Calu3 (cell line): ENCODE results near the gene SLC16A13. TPM values are rescaled to one million over a fixed set of nuclear protein-coding genes. Genes with fewer than 3 reads are reported as not detected.

Source experiments
- BruUV-seq: library from RNA; stranded (reverse); fragments of 400-500 nt; replicated peaks from 2 replicates; lab custom pipeline; 2021; lab: Mats Ljungman, UMichigan
- CTCF ChIA-PET: fragments of 300-600 bp; sonication (Branson Sonifier 250); formaldehyde crosslinking; loops from one replicate; lab custom pipeline; 2022; ENCODE audit warnings: antibody characterized with exemption; lab: Charles Lee
- DNase-seq: peaks from one replicate; pipeline ENCODE4 v3.0.0; 2022
- H3K27ac Mint-ChIP-seq: one replicate; pipeline ENCODE4 v1.8.0; 2022; ENCODE audit warnings: mixed read lengths; ENCODE audit not compliant: unreplicated experiment
- H3K27me3 Mint-ChIP-seq: one replicate; pipeline ENCODE4 v1.8.0; 2022; ENCODE audit warnings: mixed read lengths; ENCODE audit not compliant: unreplicated experiment
- H3K36me3 Mint-ChIP-seq: one replicate; pipeline ENCODE4 v1.8.0; 2022; ENCODE audit warnings: mild to moderate bottlenecking, moderate library complexity, mixed read lengths; ENCODE audit not compliant: insufficient read depth, unreplicated experiment
- H3K4me1 Mint-ChIP-seq: one replicate; pipeline ENCODE4 v1.8.0; 2022; ENCODE audit warnings: mild to moderate bottlenecking, low read depth, mixed read lengths; ENCODE audit not compliant: unreplicated experiment
- H3K4me3 Mint-ChIP-seq: one replicate; pipeline ENCODE4 v1.8.0; 2022; ENCODE audit warnings: mild to moderate bottlenecking, low read depth, moderate library complexity, mixed read lengths; ENCODE audit not compliant: unreplicated experiment
- H3K9me3 Mint-ChIP-seq: one replicate; pipeline ENCODE4 v1.8.0; 2022; ENCODE audit warnings: low read depth, mixed read lengths; ENCODE audit not compliant: unreplicated experiment
- CTCF ChIP-seq: fragments of 200-600 bp; IDR thresholded peaks from one replicate; pipeline ENCODE4 v1.8.0; 2022; ENCODE audit warnings: antibody characterized with exemption; ENCODE audit not compliant: unreplicated experiment
- intact Hi-C: fragments of 100-400 bp; cut with micrococcal nuclease; formaldehyde crosslinking; loops from one replicate; pipeline ENCODE4 v1.10.0; 2022; ENCODE audit not compliant: unreplicated experiment
- total RNA-seq: library from RNA; stranded (reverse); gene quantifications from 2 replicates; pipeline ENCODE4 v1.2.3, GENCODE V29; 2022

SLC16A13 gene
- total RNA-seq, 1 experiment from 2014 or later, result 11.6 TPM

DNA sequence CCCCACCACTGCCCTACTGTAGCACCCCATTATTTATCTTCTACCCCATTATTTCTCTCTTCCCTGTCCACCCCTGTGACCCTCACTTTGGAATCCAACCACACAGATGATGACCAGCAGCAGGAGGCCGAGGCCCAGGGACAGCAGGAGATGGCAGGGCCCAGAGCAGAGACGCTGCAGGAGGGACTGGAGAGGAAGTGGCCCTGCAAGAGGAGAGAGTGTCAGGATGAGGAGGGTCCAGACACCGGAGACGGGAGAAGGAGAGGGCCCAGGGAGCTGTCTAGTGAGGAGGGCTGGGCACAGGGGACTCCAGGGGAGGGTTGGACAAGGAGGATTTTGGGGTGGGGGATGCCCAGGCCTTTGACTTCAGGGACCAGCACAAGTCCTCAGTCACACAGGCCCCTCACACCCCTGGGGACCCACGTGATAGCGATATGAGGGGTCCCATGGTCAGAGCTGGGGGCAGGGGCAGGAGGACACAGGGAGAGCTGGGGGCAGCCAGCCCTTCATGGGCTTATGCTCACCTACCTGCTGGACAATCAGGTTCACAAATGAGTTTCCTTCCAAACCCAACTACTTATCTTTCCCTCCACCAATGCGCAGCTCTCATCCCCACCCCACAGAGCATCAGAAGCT is 42.2 kb downstream of the SLC16A13 start:
- Mint-ChIP-seq H3K36me3 (peaks cover 3% of the 10 kb centered on the region), H3K9me3 (no peaks in the 10 kb centered on the region), H3K27me3 (peaks cover 42% of the 10 kb centered on the region), H3K4me1 (no peaks in the 10 kb centered on the region), H3K4me3 (no peak overlapping the region), H3K27ac (no peak overlapping the region)
- DNase-seq, result no peak
- TF ChIP-seq CTCF, result no peak
- no TSS peak for BruUV-seq
- CTCF ChIA-PET, result no interaction called here
- intact Hi-C loops, result no loop called here

DNA sequence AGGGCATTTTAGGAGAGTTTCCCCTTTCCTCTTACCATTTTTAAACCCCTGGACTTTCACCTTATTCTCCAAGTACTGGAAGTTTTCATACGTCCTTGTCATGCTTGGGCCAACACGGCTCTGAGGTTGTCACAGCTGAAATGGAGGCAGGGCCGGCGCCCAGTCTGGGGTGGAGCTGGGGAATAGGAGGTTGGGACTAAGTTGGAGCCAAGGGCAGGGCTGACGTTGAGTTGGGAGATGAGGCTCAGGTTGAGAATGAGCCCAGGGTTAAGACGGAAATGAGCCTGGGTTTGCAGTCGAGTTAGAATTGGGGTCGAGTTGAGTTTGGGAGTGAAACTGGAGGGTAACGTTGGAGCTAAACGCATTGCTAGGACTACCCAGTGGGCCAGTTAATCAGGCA is 42.9 kb downstream of the SLC16A13 start:
- H3K27ac Mint-ChIP-seq, result no peak overlapping the region
- no peak for DNase-seq
- H3K36me3 Mint-ChIP-seq, result peaks cover 3% of the 10 kb centered on the region
- H3K4me1 Mint-ChIP-seq, result no peaks in the 10 kb centered on the region
- intact Hi-C loops, result no loop called here
- H3K27me3 Mint-ChIP-seq, result peaks cover 48% of the 10 kb centered on the region
- H3K4me3 Mint-ChIP-seq, result no peak overlapping the region
- CTCF ChIA-PET, result no interaction called here
- TF ChIP-seq CTCF, result no peak
- BruUV-seq, result no TSS peak
- H3K9me3 Mint-ChIP-seq, result no peaks in the 10 kb centered on the region

GRCh38 chr17:7079581-7080455 is 44.0 kb downstream of the SLC16A13 start, which contains the start of gene CLEC10A:
Gene CLEC10A, minus strand, starts transcription at chr17:7080251. Its CDS starts 1,439 bp downstream, at chr17:7078812.
- H3K27me3 Mint-ChIP-seq, result peaks cover 53% of the 10 kb centered on the region
- H3K27ac Mint-ChIP-seq, result no peak within 1 kb of the TSS
- no peak for TF ChIP-seq CTCF
- BruUV-seq, result no TSS peak
- CTCF ChIA-PET, result interaction anchor here (0.5 kb wide), 1 partner anchor 515 kb away, joined by 8 read pairs; no protein-coding TSS in a partner anchor
- no peak within 1 kb of the TSS for H3K4me3 Mint-ChIP-seq
- H3K9me3 Mint-ChIP-seq, result no peaks in the 10 kb centered on the region
- no peaks in the 10 kb centered on the region for H3K4me1 Mint-ChIP-seq
- H3K36me3 Mint-ChIP-seq, result peaks cover 3% of the 10 kb centered on the region
- DNase-seq, result no peak
- intact Hi-C loops, result no loop called here

- H3K9me3 Mint-ChIP-seq, result no peaks in the 10 kb centered on the region
- no peaks in the 10 kb centered on the region for H3K4me1 Mint-ChIP-seq
- TF ChIP-seq CTCF, result no peak
- no TSS peak for BruUV-seq
- no peaks in the 10 kb centered on the region for H3K36me3 Mint-ChIP-seq
- DNase-seq, result no peak
- no peak overlapping the region for H3K4me3 Mint-ChIP-seq
- H3K27me3 Mint-ChIP-seq, result peaks cover 53% of the 10 kb centered on the region
- no peak overlapping the region for H3K27ac Mint-ChIP-seq
- CTCF ChIA-PET, result no interaction called here
- intact Hi-C loops, result no loop called here
Measured at GRCh38 chr17:7080456-7081041, 44.7 kb downstream of the SLC16A13 start.
